ENCODE data around the gene WDR1.
"Not testable (repeated sequence)": the region's sequence is repeated elsewhere in the genome, so short reads cannot be mapped to it uniquely, and the experiment has no call there.

WDR1 gene

DNA sequence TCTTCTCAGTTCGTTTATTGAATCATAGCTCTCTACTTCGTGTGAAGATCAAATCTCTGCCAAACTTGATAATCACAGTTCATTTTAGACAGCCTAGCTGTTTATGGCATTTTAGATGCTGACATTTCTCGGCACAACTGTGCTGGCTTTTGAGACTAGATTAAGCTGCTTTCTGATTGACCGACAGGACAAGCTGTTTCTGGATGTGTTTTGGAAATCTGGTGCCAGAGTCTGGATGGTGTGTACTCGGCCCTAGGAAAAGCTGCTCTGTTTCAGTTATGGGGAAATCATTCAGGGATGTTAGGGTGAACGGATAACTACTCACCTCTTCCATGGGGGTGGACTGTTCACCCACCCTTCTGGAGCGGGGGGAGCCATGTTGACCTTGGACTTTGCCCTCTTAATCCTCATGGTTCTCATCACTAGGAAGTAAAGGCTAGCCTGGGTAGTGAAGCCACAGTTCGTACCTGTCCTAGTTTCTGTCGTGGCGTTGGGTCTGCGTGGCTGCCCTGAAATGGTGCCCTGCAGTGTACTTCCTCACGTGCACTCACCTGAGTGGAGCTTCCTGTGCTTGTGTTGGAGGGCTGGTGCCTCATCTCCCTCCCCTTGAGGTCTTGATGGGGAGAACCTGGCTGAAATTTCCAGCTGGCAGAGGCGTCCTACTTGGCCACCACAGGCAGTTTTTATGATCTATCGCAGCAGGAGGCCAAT lies 13.7 kb upstream of the WDR1 start:
- no peak for DNase-seq

- no peak for DNase-seq
Measured at GRCh38 chr4:10129196-10130177, 12.9 kb upstream of the WDR1 start.

DNA sequence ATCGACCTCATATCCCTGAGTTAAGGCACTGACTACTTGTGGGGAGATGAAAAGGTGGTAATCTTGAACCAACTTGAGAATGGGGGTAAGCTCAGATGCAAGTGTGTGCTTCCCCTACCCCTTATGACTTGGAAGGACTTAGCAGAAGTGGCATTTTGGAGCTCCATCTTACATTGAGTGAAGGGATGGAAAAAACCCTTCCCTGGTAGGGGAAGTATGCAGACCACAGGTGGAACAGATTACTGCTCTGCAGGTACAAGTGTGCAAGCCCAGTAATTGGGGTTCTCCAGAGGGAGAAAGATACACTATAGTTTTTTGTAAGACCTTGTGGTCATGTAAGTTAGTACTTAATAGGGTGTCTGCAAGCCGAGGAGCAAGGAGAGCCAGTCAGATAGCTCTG lies 12.2 kb upstream of the WDR1 start:
- no peak for DNase-seq

- not testable (repeated sequence) for DNase-seq
Measured at GRCh38 chr4:10127531-10127930, 10.9 kb upstream of the WDR1 start.

- no peak for DNase-seq
Measured at GRCh38 chr4:10124167-10124930, 7.8 kb upstream of the WDR1 start.

GRCh38 chr4:10123227-10124101 lies 6.9 kb upstream of the WDR1 start:
- DNase-seq = peak; percentile 89

GRCh38 chr4:10122236-10122932 lies 5.8 kb upstream of the WDR1 start:
- DNase-seq = no peak

- DNase-seq = no peak
Measured at GRCh38 chr4:10121568-10122208, 5.1 kb upstream of the WDR1 start.

- no peak for DNase-seq
Measured at GRCh38 chr4:10120943-10121567, 4.5 kb upstream of the WDR1 start.

GRCh38 chr4:10119773-10120172 lies 3.2 kb upstream of the WDR1 start:
- no peak for DNase-seq

DNA sequence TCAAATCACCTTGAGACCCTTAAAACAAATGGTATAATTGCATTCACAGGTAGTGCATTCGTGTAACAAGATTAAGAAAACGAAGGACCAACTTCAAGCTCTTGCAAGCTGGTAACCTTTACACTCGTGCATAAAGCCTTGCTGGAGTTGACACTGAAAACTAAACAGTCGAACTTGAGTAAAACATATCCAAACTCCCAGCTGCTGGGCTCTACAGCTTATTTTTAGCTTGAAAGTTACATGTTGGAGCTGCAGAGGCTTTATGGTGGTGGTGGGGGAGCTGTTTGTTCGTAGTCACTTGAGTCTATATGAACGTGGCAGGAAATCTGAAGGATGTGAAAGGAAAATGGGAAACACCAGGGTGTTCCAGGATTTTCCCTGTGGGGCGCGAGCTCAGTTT lies 2.7 kb upstream of the WDR1 start:
- no peak for DNase-seq

DNA sequence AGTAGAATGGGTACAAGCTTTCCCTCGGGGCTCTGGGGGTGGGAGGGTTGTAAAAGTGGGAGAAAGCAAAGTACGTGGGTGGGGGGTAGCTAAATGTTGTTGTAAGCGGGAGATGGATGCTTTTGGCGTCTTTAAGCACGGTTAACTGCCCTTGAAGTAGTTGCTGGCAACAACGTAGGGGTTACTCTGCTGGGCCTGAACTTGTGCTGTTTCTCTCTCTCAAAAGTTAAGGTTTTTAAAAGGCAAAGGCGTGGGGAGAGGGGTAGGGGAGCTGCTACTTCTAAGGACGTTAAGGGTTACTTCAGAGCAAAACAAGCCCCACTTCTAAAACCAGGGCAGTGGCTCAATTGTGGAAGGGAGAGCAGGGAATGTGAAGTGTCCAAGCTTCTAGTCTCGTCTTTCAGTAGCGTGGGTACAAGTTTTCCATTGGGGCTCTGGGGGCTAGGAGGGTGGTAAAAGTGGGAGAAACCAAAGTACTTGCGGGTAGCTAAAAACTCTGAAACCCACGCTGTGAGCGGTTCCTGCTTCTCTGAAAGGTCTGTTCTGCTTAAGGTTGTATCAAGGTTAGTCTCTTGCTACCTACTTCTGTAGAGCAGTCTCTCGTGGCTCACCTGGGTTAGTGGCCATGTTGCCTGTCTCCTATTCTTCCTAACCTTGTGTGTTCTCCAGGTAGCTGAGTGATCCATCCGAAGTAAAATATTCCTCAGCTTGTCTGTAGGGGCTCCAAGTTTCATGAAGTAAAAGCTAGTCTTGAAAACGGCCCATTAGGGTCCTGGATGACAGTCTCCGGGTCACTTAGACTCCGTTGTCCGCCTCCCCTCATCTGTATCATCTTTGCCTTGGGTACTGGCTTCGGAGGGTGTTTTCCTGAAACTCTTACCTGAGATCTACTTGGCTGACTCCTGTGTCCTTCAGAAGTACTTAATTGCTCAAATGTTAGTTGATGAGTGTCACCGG lies 1.7 kb upstream of the WDR1 start:
- no peak for DNase-seq

DNA sequence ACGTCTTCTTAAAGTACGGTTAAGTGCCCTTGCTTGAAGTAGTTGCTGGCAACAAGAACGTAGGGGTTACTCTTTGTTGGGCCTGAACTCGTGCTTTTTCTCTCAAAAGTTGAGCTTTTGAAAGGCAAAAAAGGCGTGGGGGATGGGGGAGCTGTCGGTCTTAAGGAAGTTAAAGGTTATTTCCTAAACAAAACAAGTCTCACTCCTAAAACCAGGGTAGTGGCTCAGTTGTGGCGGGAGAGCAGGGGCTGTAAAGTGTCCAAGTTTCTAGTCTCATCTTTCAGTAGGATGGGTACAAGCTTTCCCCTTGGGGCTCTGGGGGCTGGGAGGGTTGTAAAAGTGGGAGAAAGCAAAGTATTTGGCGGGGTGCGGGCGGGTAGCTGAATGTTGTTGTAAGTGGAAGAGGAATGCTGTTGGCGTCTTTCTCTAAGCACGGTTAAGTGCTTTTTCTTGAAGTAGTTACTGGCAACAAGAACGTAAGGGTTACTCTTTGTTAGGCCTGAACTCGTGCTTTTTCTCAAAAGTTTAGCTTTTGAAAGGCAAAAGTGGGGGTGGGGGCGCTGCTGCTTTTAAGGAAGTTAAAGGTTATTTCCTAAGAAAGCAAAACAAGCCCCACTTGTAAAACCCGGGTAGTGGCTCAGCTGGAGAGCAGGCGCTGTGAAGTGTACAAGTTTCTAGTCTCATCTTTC lies 904 bp upstream of the WDR1 start:
- no peak for DNase-seq

DNA sequence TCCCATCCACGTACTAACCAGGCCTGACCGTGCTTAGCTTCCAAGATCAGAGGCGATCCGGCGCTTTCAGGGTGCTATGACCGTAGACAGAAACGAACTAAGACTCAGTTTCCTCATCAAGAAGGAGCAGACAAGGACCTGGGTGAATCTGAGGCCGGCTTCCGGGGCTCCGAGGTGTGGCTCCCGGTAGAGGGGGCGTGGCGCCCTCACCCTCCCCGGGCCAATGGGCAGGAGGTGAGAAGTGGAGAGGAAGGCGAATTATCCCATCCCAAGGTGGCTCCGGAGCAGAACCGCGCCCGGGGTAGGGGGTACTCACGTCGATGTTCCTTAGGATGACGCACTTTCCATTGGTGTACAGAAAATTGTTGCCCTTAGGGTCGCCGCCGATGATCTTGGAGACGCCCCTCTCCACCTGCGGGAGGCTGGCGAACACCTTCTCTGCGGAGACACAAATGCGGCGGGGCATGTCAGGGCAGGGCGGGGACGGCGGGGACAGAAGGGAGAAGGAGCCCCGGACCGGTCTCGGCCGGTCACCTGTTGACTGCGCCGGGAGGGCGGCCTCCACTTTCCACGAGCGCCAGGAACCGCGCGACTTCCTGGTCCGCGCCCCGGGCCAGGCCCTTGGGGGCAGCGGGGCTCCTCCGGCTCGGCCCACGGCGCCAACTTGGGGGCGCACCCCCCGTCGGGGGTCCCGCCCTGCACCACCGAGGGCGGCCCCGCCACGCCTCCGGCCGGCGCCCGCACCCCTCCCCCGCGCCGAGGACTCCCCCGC lies 616 bp downstream of the WDR1 start:
- peak; percentile 49 for DNase-seq

GRCh38 chr4:10115271-10115796 lies 1.3 kb downstream of the WDR1 start:
- DNase-seq = no peak

DNA sequence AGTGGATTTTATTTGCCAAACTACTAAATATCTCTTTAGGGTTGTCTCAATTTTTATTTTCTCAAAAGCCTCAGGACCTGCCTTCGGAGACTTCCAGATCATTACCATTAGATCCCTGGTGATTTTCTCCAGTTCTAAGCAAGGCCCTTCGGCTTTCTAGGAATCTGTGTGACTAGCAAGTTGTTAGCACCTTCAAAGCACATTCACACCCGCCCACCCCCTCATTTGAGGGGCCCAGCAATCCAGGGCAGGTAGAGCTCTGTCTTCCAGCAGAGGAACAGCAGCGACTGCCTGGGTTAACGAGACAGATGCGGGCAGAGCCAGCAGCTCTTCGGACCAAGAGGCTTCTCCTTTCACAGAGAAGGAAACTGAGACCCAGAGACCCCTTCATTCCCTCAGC lies 2.0 kb downstream of the WDR1 start:
- no peak for DNase-seq

DNA sequence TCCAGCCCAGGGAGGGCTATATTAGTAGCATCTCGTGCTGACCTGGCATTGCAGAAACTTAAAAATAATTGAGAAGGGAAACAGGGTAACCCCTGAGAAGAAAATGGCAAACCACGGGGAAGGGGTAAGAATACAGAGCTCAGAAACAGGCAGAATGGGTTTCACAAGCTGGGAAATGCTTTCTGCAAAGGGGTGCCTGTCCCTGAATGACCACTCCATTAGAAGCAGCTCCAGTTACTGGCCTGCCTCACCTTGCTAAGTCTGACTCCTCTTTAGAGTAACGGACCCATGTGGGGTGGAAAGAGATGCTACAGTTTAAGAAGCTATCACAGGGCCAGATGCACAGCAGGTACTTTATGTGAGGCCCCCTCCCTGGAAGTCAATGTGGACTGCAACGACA lies 2.5 kb downstream of the WDR1 start:
- DNase-seq = no peak

All from eye (tissue), 1 donor.